ENCODE measurements around the gene PGAP2. TPM values are rescaled to one million over a fixed set of nuclear protein-coding genes. Genes with fewer than 3 reads are reported as not detected.
"Not testable (repeated sequence)": the region's sequence is repeated elsewhere in the genome, so short reads cannot be mapped to it uniquely, and the experiment has no call there.

The PGAP2 gene
- total and polyA plus RNA-seq, 2 of the 13 experiments (the other 11 are each of a cell fraction or from before 2014, with no cell fraction given), result 21.5 to 47.8 TPM

DNA sequence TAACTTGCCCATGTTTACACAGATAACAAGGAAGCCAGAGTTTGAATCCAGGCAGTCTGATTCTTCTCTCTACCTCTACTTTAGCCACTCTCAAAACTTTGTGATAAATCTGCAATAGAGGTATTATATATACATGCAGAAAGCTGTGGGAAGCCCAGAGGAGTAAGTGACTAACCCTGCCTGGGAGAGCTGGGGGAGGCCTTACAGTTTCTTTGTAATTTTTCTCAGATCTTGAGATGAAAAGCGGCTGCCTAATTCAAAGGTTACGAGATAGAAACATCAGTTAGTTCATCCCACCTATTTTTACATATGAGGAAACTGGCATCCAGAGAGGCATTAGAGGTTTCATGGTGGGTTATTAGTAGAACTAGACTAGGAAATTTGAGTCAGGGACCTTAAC, 52.0 kb downstream of the PGAP2 start:
- no peaks in the 10 kb centered on the region; a peak in 1 of 5 replicates for H3K27me3 ChIP-seq (ENCODE audit: control insufficient read depth in 1 of 2, insufficient read depth in 2 of 2, low read length in 2 of 2)
- no peaks in the 10 kb centered on the region for H3K36me3 ChIP-seq (replicated peaks in 1 of 2; ENCODE audit: control insufficient read depth in 1 of 2, insufficient read depth in 2 of 2, low read length in 2 of 2)
- peaks cover 69% of the 10 kb centered on the region for H3K4me1 ChIP-seq (ENCODE audit: insufficient read depth, low read length)
- WGBS (ENCODE audit: low lambda C conversion rate), result 97% methylated on average over 2 of the region's 2 CpGs
- H3K4me3 ChIP-seq (replicated peaks in 1 of 3; ENCODE audit: insufficient read depth in 1 of 3, low read depth in 2 of 3, low read length in 3 of 3), result no peak overlapping the region; a peak in 1 of 6 replicates
- no peak overlapping the region for H2AFZ ChIP-seq (ENCODE audit: low read length)
- no peaks in the 10 kb centered on the region for H4K20me1 ChIP-seq (ENCODE audit: insufficient read depth, low read length)
- no peak overlapping the region for H3K27ac ChIP-seq (ENCODE audit: extremely low read length, insufficient read depth, low read length)
- peaks cover 91% of the 10 kb centered on the region for H3K79me2 ChIP-seq (ENCODE audit: insufficient read depth, low read length)
- in situ Hi-C loops (cut with HindIII; ENCODE audit: extremely low pct_ligation_motif_present, low pct_unique_long_range_greater_than_20kb) (no loop called here), intact Hi-C loops (cut with micrococcal nuclease; ENCODE audit: unreplicated experiment) (no loop called here)
- POLR2A ChIA-PET, result no interaction called here
- CTCF ChIA-PET (ENCODE audit: low intra/inter-chr PET ratio, low total read pairs), result no interaction called here
- FAIRE-seq (no peak), ATAC-seq (no peak), DNase-seq (ENCODE audit: low spot score) (no peak)
- TF ChIP-seq WIZ (CRISPR knock-in tag; IDR thresholded peaks at IDR 0.05) (no peak), ZFP41 (CRISPR knock-in tag; IDR thresholded peaks at IDR 0.05; ENCODE audit: borderline replicate concordance) (no peak)
- TF ChIP-seq, protein P1, sequence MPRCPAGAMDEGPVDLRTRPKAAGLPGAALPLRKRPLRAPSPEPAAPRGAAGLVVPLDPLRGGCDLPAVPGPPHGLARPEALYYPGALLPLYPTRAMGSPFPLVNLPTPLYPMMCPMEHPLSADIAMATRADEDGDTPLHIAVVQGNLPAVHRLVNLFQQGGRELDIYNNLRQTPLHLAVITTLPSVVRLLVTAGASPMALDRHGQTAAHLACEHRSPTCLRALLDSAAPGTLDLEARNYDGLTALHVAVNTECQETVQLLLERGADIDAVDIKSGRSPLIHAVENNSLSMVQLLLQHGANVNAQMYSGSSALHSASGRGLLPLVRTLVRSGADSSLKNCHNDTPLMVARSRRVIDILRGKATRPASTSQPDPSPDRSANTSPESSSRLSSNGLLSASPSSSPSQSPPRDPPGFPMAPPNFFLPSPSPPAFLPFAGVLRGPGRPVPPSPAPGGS (CRISPR knock-in tag; IDR thresholded peaks at IDR 0.05), result no peak
- H3K9ac ChIP-seq (ENCODE audit: insufficient read depth, low read depth, low read length), result no peak overlapping the region
- H3K9me3 ChIP-seq (ENCODE audit: low read length), result no peaks in the 10 kb centered on the region
- BruUV-seq (replicated peaks), result no TSS peak
- no peak overlapping the region for H3K4me2 ChIP-seq (ENCODE audit: low read depth, low read length)

DNA sequence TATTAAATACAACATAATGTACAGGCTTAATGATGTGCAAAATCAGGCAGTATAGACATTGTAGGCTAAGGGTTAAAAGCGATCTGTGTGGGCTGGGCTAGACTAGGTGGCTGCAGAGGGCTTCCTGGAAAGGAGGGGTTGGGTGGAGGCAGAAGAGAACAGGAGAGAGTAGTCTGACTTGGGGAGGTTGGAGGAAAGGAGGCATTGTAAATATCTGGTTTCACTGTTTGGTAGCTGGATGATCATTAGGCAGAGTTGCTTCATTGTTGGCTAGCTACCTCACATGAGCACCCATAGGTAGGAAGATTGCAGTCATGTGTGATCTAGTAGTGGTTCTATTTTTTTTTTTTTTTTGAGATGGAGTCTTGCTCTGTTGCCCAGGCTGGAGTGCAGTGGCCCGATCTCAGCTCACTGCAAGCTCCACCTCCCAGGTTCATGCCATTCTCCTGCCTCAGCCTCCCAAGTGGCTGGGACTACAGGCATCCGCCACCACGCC, 52.6 kb downstream of the PGAP2 start:
- POLR2A ChIA-PET, result interaction anchor here (0.6 kb wide), 1 partner anchor 44 kb away, joined by 3 read pairs; no protein-coding TSS in a partner anchor
- in situ Hi-C loops (cut with HindIII; ENCODE audit: extremely low pct_ligation_motif_present, low pct_unique_long_range_greater_than_20kb); CTCF ChIA-PET (ENCODE audit: low intra/inter-chr PET ratio, low total read pairs); H4K20me1 ChIP-seq (ENCODE audit: insufficient read depth, low read length); FAIRE-seq; H2AFZ ChIP-seq (ENCODE audit: low read length); ATAC-seq; DNase-seq (ENCODE audit: low spot score); H3K27ac ChIP-seq (ENCODE audit: extremely low read length, insufficient read depth, low read length); H3K36me3 ChIP-seq (replicated peaks in 1 of 2; ENCODE audit: control insufficient read depth in 1 of 2, insufficient read depth in 2 of 2, low read length in 2 of 2); H3K9me3 ChIP-seq (ENCODE audit: low read length); H3K4me3 ChIP-seq (replicated peaks in 1 of 3; ENCODE audit: insufficient read depth in 1 of 3, low read depth in 2 of 3, low read length in 3 of 3); H3K9ac ChIP-seq (ENCODE audit: insufficient read depth, low read depth, low read length); BruUV-seq (replicated peaks); intact Hi-C loops (cut with micrococcal nuclease; ENCODE audit: unreplicated experiment); H3K27me3 ChIP-seq (ENCODE audit: control insufficient read depth in 1 of 2, insufficient read depth in 2 of 2, low read length in 2 of 2): not testable (repeated sequence)
- peaks cover 75% of the 10 kb centered on the region for H3K4me1 ChIP-seq (ENCODE audit: insufficient read depth, low read length)
- H3K4me2 ChIP-seq (ENCODE audit: low read depth, low read length), result peak overlapping the region; percentile 18; the same call in 1 of the 2 replicates
- WGBS (ENCODE audit: low lambda C conversion rate), result 88% methylated on average over 4 of the region's 4 CpGs
- peaks cover 95% of the 10 kb centered on the region for H3K79me2 ChIP-seq (ENCODE audit: insufficient read depth, low read length)
- TF ChIP-seq ZNF121 (CRISPR knock-in tag; IDR thresholded peaks at IDR 0.05), result peak; percentile 64
- peak; percentile 85 for TF ChIP-seq ZNF652 (CRISPR knock-in tag; IDR thresholded peaks at IDR 0.05; ENCODE audit: borderline replicate concordance, low read depth)

All from HepG2 (cell line).